BLaER1 (cell line): Measurements from ENCODE around the gene ZNF710.

Experiments used
- H3K27ac ChIP-seq: shearing (Covaris generic); formaldehyde crosslinking; 2 replicates; pipeline ENCODE4 v1.8.1; 2022
- H3K27me3 ChIP-seq: shearing (Covaris generic); formaldehyde crosslinking; 2 replicates; pipeline ENCODE4 v1.8.1; 2022
- H3K36me3 ChIP-seq: shearing (Covaris generic); formaldehyde crosslinking; 2 replicates; pipeline ENCODE4 v1.8.1; 2022
- H3K4me1 ChIP-seq: shearing (Covaris generic); formaldehyde crosslinking; 2 replicates; pipeline ENCODE4 v1.8.1; 2022
- H3K4me2 ChIP-seq: shearing (Covaris generic); formaldehyde crosslinking; 2 replicates; pipeline ENCODE4 v1.8.1; 2022
- H3K4me3 ChIP-seq: shearing (Covaris generic); formaldehyde crosslinking; 2 replicates; pipeline ENCODE4 v1.8.1; 2022
- H3K9ac ChIP-seq: shearing (Covaris generic); formaldehyde crosslinking; 2 replicates; pipeline ENCODE4 v1.8.1; 2022
- H3K9me3 ChIP-seq: shearing (Covaris generic); formaldehyde crosslinking; 2 replicates; pipeline ENCODE4 v1.8.1; 2022
- H4K20me1 ChIP-seq: shearing (Covaris generic); formaldehyde crosslinking; 2 replicates; pipeline ENCODE4 v1.8.1; 2022
- Cebpa-rat ChIP-seq: shearing (Covaris generic); IDR thresholded peaks from 2 replicates; pipeline ENCODE4 v1.8.1; 2022

ZNF710 gene

GRCh38 chr15:90124507-90124906 lies 123.4 kb downstream of the ZNF710 start:
- no peaks in the 10 kb centered on the region for H4K20me1 ChIP-seq
- H3K9ac ChIP-seq = no peak overlapping the region
- H3K4me3 ChIP-seq = no peak overlapping the region
- peaks cover under 1% of the 10 kb centered on the region for H3K4me1 ChIP-seq
- no peaks in the 10 kb centered on the region for H3K27me3 ChIP-seq
- no peak overlapping the region for H3K4me2 ChIP-seq
- no peak for TF ChIP-seq Cebpa-rat
- H3K27ac ChIP-seq = no peak overlapping the region
- no peaks in the 10 kb centered on the region for H3K9me3 ChIP-seq
- no peaks in the 10 kb centered on the region for H3K36me3 ChIP-seq

- no peaks in the 10 kb centered on the region for H3K36me3 ChIP-seq
- H4K20me1 ChIP-seq = no peaks in the 10 kb centered on the region
- no peak overlapping the region for H3K9ac ChIP-seq
- H3K4me1 ChIP-seq = peaks cover 16% of the 10 kb centered on the region
- TF ChIP-seq Cebpa-rat = no peak
- no peaks in the 10 kb centered on the region for H3K27me3 ChIP-seq
- H3K4me3 ChIP-seq = no peak overlapping the region
- no peaks in the 10 kb centered on the region for H3K9me3 ChIP-seq
- H3K4me2 ChIP-seq = no peak overlapping the region
- no peak overlapping the region for H3K27ac ChIP-seq
Measured at GRCh38 chr15:90126022-90126421, 124.9 kb downstream of the ZNF710 start.

GRCh38 chr15:90126596-90127435 lies 125.7 kb downstream of the ZNF710 start:
- Histone ChIP-seq H3K4me3 (no peak overlapping the region), H3K27me3 (no peaks in the 10 kb centered on the region), H3K9ac (no peak overlapping the region), H3K27ac (no peak overlapping the region), H3K4me2 (no peak overlapping the region), H3K4me1 (peaks cover 24% of the 10 kb centered on the region), H4K20me1 (no peaks in the 10 kb centered on the region), H3K9me3 (no peaks in the 10 kb centered on the region), H3K36me3 (no peaks in the 10 kb centered on the region)
- no peak for TF ChIP-seq Cebpa-rat

GRCh38 chr15:90130291-90130690 lies 129.2 kb downstream of the ZNF710 start:
- H3K4me2 ChIP-seq = peak overlapping the region; percentile 65
- H3K4me3 ChIP-seq = no peak overlapping the region
- H3K9me3 ChIP-seq = no peaks in the 10 kb centered on the region; the same call in 1 of the 2 replicates
- no peaks in the 10 kb centered on the region for H4K20me1 ChIP-seq
- H3K9ac ChIP-seq = no peak overlapping the region
- TF ChIP-seq Cebpa-rat = no peak
- peaks cover 32% of the 10 kb centered on the region for H3K4me1 ChIP-seq
- H3K27me3 ChIP-seq = no peaks in the 10 kb centered on the region; the same call in 1 of the 2 replicates
- no peaks in the 10 kb centered on the region for H3K36me3 ChIP-seq
- peak overlapping the region; percentile 55; the same call in 1 of the 2 replicates for H3K27ac ChIP-seq
